Nephron progenitor cell (in vitro differentiated cells): ENCODE data around the gene THSD4.

ENCODE experiments used
- DNase-seq: peaks from one replicate; pipeline ENCODE4 v3.0.0; 2021
- H3K27ac Mint-ChIP-seq: 2 replicates; pipeline ENCODE4 v1.8.0; 2021; ENCODE audit warnings: mild to moderate bottlenecking, moderate library complexity, mixed read lengths
- H3K27me3 Mint-ChIP-seq: 2 replicates; pipeline ENCODE4 v1.8.0; 2021; ENCODE audit warnings: mild to moderate bottlenecking, low read depth, mixed read lengths; ENCODE audit not compliant: poor library complexity
- H3K36me3 Mint-ChIP-seq: 2 replicates; pipeline ENCODE4 v1.8.0; 2021; ENCODE audit warnings: low read depth, mixed read lengths
- H3K4me1 Mint-ChIP-seq: 2 replicates; pipeline ENCODE4 v1.8.0; 2021; ENCODE audit warnings: mixed read lengths
- H3K4me3 Mint-ChIP-seq: 2 replicates; pipeline ENCODE4 v1.8.0; 2021; ENCODE audit warnings: mild to moderate bottlenecking, moderate library complexity, mixed read lengths
- H3K9me3 Mint-ChIP-seq: 2 replicates; pipeline ENCODE4 v1.8.0; 2021; ENCODE audit warnings: mild to moderate bottlenecking, moderate library complexity, mixed read lengths
- TF ChIP-seq, protein P1 (sequence below): fragments of 200-600 bp; sonication (generic); IDR thresholded peaks from 2 replicates; pipeline ENCODE4 v1.5.0; 2021; ENCODE audit warnings: antibody characterized with exemption

THSD4 gene

DNA sequence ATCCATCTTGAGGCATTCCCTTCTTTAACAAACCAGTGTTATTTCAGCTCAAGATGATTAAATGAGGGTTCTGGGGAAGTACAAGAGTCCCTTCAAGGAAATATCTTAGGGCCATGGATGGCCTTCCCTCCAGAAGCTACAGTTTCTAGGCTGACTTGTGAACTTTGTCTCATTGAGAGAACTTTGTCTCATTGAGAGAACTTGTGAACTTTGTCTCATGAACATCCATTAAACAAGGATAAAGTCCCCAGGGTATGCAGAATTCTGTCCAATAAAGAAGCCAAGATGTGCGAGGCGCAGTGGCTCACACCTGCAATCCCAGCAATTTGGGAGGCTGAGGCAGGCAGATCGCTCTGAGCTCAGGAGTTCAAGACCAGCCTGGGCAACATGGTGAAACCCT, 341.5 kb downstream of the THSD4 start:
- no peaks in the 10 kb centered on the region for H3K9me3 Mint-ChIP-seq
- H3K4me1 Mint-ChIP-seq = peaks cover 54% of the 10 kb centered on the region
- no peak overlapping the region for H3K27ac Mint-ChIP-seq
- TF ChIP-seq, protein P1, sequence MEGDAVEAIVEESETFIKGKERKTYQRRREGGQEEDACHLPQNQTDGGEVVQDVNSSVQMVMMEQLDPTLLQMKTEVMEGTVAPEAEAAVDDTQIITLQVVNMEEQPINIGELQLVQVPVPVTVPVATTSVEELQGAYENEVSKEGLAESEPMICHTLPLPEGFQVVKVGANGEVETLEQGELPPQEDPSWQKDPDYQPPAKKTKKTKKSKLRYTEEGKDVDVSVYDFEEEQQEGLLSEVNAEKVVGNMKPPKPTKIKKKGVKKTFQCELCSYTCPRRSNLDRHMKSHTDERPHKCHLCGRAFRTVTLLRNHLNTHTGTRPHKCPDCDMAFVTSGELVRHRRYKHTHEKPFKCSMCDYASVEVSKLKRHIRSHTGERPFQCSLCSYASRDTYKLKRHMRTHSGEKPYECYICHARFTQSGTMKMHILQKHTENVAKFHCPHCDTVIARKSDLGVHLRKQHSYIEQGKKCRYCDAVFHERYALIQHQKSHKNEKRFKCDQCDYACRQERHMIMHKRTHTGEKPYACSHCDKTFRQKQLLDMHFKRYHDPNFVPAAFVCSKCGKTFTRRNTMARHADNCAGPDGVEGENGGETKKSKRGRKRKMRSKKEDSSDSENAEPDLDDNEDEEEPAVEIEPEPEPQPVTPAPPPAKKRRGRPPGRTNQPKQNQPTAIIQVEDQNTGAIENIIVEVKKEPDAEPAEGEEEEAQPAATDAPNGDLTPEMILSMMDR = no peak
- no peak for DNase-seq
- peaks cover 3% of the 10 kb centered on the region for H3K27me3 Mint-ChIP-seq
- H3K4me3 Mint-ChIP-seq = no peak overlapping the region
- no peaks in the 10 kb centered on the region for H3K36me3 Mint-ChIP-seq

- Mint-ChIP-seq H3K27me3 (peaks cover 3% of the 10 kb centered on the region), H3K9me3 (peaks cover 4% of the 10 kb centered on the region), H3K4me1 (peaks cover 45% of the 10 kb centered on the region), H3K27ac (no peak overlapping the region), H3K36me3 (peaks cover 6% of the 10 kb centered on the region), H3K4me3 (no peak overlapping the region)
- TF ChIP-seq, protein P1 = no peak
- no peak for DNase-seq
Measured at GRCh38 chr15:71458089-71458660, 342.9 kb downstream of the THSD4 start.

GRCh38 chr15:71461748-71462147, 346.5 kb downstream of the THSD4 start:
- peaks cover 34% of the 10 kb centered on the region for H3K4me1 Mint-ChIP-seq
- peaks cover 6% of the 10 kb centered on the region for H3K36me3 Mint-ChIP-seq
- H3K27ac Mint-ChIP-seq = no peak overlapping the region
- TF ChIP-seq, protein P1 = no peak
- no peaks in the 10 kb centered on the region for H3K27me3 Mint-ChIP-seq
- DNase-seq = no peak
- H3K9me3 Mint-ChIP-seq = peaks cover 4% of the 10 kb centered on the region
- no peak overlapping the region for H3K4me3 Mint-ChIP-seq

- Mint-ChIP-seq H3K27ac (no peak overlapping the region), H3K4me1 (peaks cover 28% of the 10 kb centered on the region), H3K4me3 (no peak overlapping the region), H3K9me3 (peaks cover 11% of the 10 kb centered on the region), H3K36me3 (peaks cover 13% of the 10 kb centered on the region), H3K27me3 (no peaks in the 10 kb centered on the region)
- TF ChIP-seq, protein P1 = no peak
- DNase-seq = no peak
Measured at GRCh38 chr15:71462638-71463037, 347.4 kb downstream of the THSD4 start.

DNA sequence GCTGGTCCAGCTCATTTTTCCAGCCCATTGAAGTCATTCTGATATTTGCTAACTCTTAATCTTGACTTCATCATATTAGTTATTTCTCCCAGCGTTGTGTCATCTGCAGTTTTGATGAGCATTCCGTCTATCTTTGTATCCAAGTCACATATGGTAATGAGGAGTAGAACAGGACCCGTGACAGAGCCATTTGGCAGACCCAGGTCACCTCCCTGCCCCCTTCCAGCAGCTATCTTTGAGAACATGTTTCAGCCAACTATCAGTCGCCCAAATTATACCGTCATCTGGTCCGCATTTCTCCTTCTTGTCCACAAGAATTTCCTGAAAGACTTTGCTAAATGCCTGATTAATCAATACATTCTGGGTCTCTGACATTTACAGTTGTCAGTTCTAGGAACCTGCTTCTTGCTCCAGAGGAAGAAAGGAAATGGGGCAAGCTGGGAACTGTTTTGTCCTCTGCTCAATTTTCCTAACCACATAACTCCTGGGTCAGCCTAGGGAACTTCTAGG, 347.9 kb downstream of the THSD4 start:
- Mint-ChIP-seq H3K4me3 (no peak overlapping the region), H3K4me1 (peaks cover 26% of the 10 kb centered on the region), H3K27ac (no peak overlapping the region), H3K27me3 (peaks cover 4% of the 10 kb centered on the region), H3K9me3 (peaks cover 14% of the 10 kb centered on the region), H3K36me3 (peaks cover 17% of the 10 kb centered on the region)
- TF ChIP-seq, protein P1 = no peak
- DNase-seq = no peak
